HT1080 (cell line): ENCODE data around the gene MISP. TPM values are rescaled to one million over a fixed set of nuclear protein-coding genes. Genes with fewer than 3 reads are reported as not detected.
"Not testable (repeated sequence)": the region's sequence is repeated elsewhere in the genome, so short reads cannot be mapped to it uniquely, and the experiment has no call there.

Source experiments
- DNase-seq: peaks from one replicate; pipeline ENCODE4 v3.0.0-alpha.2; 2015; ENCODE audit warnings: low read depth
- total RNA-seq: library from RNA; depleted of rRNA; stranded (reverse); fragments of >200 nt; shearing (Covaris generic); gene quantifications from 2 replicates; pipeline ENCODE4 v1.2.3, GENCODE V29; 2014

MISP gene
- total RNA-seq, 1 experiment from 2014 or later = 0.02 TPM

GRCh38 chr19:723247-723646 lies 27.7 kb upstream of the MISP start:
- no peak for DNase-seq

- DNase-seq = no peak
Measured at GRCh38 chr19:723714-724113, 27.2 kb upstream of the MISP start.

GRCh38 chr19:725461-726089 lies 25.3 kb upstream of the MISP start:
- no peak for DNase-seq

- no peak for DNase-seq
Measured at GRCh38 chr19:726993-727956, 23.6 kb upstream of the MISP start.

GRCh38 chr19:728011-728410 lies 22.9 kb upstream of the MISP start:
- no peak for DNase-seq

GRCh38 chr19:729564-729963 lies 21.3 kb upstream of the MISP start:
- not testable (repeated sequence) for DNase-seq

- no peak for DNase-seq
Measured at GRCh38 chr19:729965-730668, 20.8 kb upstream of the MISP start.

- no peak for DNase-seq
Measured at GRCh38 chr19:731000-731399, 19.9 kb upstream of the MISP start.

- no peak for DNase-seq
Measured at GRCh38 chr19:732148-733069, 18.5 kb upstream of the MISP start.

- no peak for DNase-seq
Measured at GRCh38 chr19:734716-735115, 16.2 kb upstream of the MISP start.

GRCh38 chr19:736125-736524 lies 14.8 kb upstream of the MISP start:
- no peak for DNase-seq

- DNase-seq = no peak
Measured at GRCh38 chr19:737591-738093, 13.3 kb upstream of the MISP start.

- no peak for DNase-seq
Measured at GRCh38 chr19:738509-739128, 12.3 kb upstream of the MISP start.

- DNase-seq = no peak
Measured at GRCh38 chr19:739998-740715, 10.8 kb upstream of the MISP start.

GRCh38 chr19:740816-741505 lies 10.0 kb upstream of the MISP start:
- not testable (repeated sequence) for DNase-seq

- peak; percentile 20 for DNase-seq
Measured at GRCh38 chr19:741506-742131, 9.3 kb upstream of the MISP start.

- no peak for DNase-seq
Measured at GRCh38 chr19:742540-743075, 8.3 kb upstream of the MISP start.

- DNase-seq = no peak
Measured at GRCh38 chr19:743168-743687, 7.7 kb upstream of the MISP start.
